OCI-LY3 (cell line): Measurements from ENCODE around the gene ZNF512.

ENCODE experiments used
- H2AFZ ChIP-seq: fragments of 200-600, 300-600 bp; shearing (Covaris generic); 2 replicates; pipeline ENCODE4 v1.6.0; 2014; ENCODE audit warnings: antibody characterized with exemption, low read depth, low read length
- H3K27ac ChIP-seq: fragments of 200-600, 300-600 bp; sonication (generic); 2 replicates; pipeline ENCODE4 v1.5.1; 2014; ENCODE audit warnings: mild to moderate bottlenecking, low read length, moderate library complexity, mixed read lengths
- H3K27me3 ChIP-seq: fragments of 200-600, 300-600 bp; sonication (generic); 2 replicates; pipeline ENCODE4 v1.6.1; 2014; ENCODE audit warnings: low read depth, low read length, mixed read lengths
- H3K36me3 ChIP-seq: fragments of 200-600, 300-600 bp; sonication (generic); replicated peaks from 2 replicates; pipeline ENCODE3; 2014; ENCODE audit warnings: low read depth, low read length, mixed read lengths
- H3K4me1 ChIP-seq: fragments of 300-600, 200-600 bp; sonication (generic); 2 replicates; pipeline ENCODE4 v1.6.1; 2014; ENCODE audit warnings: low read length, mixed read lengths
- H3K4me2 ChIP-seq: fragments of 200-600, 300-600 bp; sonication (generic); 2 replicates; pipeline ENCODE4 v1.6.1; 2014; ENCODE audit warnings: low read length, mixed read lengths
- H3K4me3 ChIP-seq: fragments of 300-600, 200-600 bp; sonication (generic); 2 replicates; pipeline ENCODE4 v1.5.1; 2014; ENCODE audit warnings: antibody characterized with exemption, mild to moderate bottlenecking, low read length, moderate library complexity
- H3K79me2 ChIP-seq: fragments of 300-600, 200-600 bp; shearing (Covaris generic); 2 replicates; pipeline ENCODE4 v1.6.1; 2014; ENCODE audit warnings: mild to moderate bottlenecking, low read length, mixed read lengths
- H3K9ac ChIP-seq: fragments of 300-600, 200-600 bp; shearing (Covaris generic); 2 replicates; pipeline ENCODE4 v1.6.0; 2014; ENCODE audit warnings: mild to moderate bottlenecking, low read length, moderate library complexity
- H3K9me3 ChIP-seq: fragments of 200-600, 300-600 bp; shearing (Covaris generic); 2 replicates; pipeline ENCODE4 v1.6.1; 2014; ENCODE audit warnings: low read length, mixed read lengths; ENCODE audit not compliant: insufficient read depth
- H4K20me1 ChIP-seq: fragments of 200-600, 300-600 bp; sonication (generic); 2 replicates; pipeline ENCODE4 v1.6.1; 2016; ENCODE audit warnings: low read length, mixed read lengths; ENCODE audit not compliant: insufficient read depth
- EZH2phosphoT487 ChIP-seq: fragments of 200-600 bp; shearing (Covaris generic); IDR thresholded peaks from 2 replicates; pipeline ENCODE4 v1.6.1; 2018; ENCODE audit warnings: antibody characterized with exemption, mixed run types, low read depth
- TF ChIP-seq, protein P1 (sequence below): fragments of 200-600, 300-600 bp; sonication (generic); IDR thresholded peaks from 2 replicates; pipeline ENCODE4 v1.5.1; 2014; ENCODE audit warnings: antibody characterized with exemption, low read length, low read depth

ZNF512 gene

DNA sequence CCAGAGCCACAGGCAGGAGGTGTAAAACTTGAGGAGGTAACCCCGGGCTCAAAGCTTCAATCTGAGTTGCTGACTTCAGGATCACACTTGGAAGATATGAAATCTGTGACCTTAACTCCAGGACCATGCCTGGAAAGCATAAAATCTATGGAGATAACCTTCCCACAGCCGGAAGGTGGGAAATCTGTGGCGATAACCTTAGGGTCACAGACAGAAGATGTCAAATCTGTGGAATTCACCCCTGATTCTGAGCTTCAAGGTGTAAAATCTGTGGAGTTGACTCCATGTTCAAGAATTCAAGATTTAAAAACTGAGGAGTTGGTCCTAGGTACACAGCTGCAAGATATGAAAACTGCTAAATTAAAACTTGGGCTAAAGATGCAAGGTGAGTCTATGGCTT lies 11.6 kb upstream of the ZNF512 start:
- no peak for TF ChIP-seq EZH2phosphoT487
- TF ChIP-seq, protein P1, sequence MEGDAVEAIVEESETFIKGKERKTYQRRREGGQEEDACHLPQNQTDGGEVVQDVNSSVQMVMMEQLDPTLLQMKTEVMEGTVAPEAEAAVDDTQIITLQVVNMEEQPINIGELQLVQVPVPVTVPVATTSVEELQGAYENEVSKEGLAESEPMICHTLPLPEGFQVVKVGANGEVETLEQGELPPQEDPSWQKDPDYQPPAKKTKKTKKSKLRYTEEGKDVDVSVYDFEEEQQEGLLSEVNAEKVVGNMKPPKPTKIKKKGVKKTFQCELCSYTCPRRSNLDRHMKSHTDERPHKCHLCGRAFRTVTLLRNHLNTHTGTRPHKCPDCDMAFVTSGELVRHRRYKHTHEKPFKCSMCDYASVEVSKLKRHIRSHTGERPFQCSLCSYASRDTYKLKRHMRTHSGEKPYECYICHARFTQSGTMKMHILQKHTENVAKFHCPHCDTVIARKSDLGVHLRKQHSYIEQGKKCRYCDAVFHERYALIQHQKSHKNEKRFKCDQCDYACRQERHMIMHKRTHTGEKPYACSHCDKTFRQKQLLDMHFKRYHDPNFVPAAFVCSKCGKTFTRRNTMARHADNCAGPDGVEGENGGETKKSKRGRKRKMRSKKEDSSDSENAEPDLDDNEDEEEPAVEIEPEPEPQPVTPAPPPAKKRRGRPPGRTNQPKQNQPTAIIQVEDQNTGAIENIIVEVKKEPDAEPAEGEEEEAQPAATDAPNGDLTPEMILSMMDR: no peak

DNA sequence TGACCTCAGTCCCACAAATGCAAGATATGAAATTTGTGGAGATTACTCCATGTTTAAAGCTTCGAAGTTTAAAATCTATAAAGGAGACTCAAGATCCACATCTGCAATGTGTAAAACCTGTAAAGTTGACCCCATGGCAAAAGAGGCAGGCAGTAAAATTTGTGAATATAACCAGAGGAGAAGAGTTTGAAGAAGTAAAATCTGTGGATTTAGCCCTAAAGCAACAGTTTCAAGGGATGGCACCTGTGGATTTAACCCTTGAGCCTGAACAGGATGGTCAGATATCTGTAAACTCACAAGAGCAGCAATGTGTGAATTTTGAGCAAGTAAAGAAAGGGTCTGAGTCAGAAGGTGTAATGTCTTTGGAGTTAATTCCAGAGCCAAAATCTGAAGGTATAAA lies 11.2 kb upstream of the ZNF512 start:
- no peak overlapping the region for H3K4me3 ChIP-seq
- H3K4me2 ChIP-seq: no peak overlapping the region
- H3K27ac ChIP-seq: no peak overlapping the region
- TF ChIP-seq, protein P1: no peak
- no peak for TF ChIP-seq EZH2phosphoT487
- no peaks in the 10 kb centered on the region for H3K4me1 ChIP-seq
- no peak overlapping the region for H2AFZ ChIP-seq
- no peaks in the 10 kb centered on the region for H3K36me3 ChIP-seq
- no peaks in the 10 kb centered on the region for H4K20me1 ChIP-seq
- H3K27me3 ChIP-seq: peaks cover 11% of the 10 kb centered on the region; the same call in 1 of the 2 replicates
- H3K9me3 ChIP-seq: 0 out of 2 replicates have a peak, but pooled peaks cover 3% of the 10 kb centered on the region
- no peak overlapping the region for H3K9ac ChIP-seq
- H3K79me2 ChIP-seq: no peaks in the 10 kb centered on the region

More for the DNA sequence above, 11.6 kb upstream of the ZNF512 start:
- Histone ChIP-seq H3K79me2 (no peaks in the 10 kb centered on the region), H4K20me1 (no peaks in the 10 kb centered on the region), H2AFZ (no peak overlapping the region), H3K4me3 (no peak overlapping the region), H3K27me3 (peaks cover 13% of the 10 kb centered on the region), H3K36me3 (no peaks in the 10 kb centered on the region), H3K4me1 (no peaks in the 10 kb centered on the region), H3K9me3 (no peaks in the 10 kb centered on the region), H3K9ac (no peak overlapping the region), H3K27ac (no peak overlapping the region), H3K4me2 (no peak overlapping the region)

DNA sequence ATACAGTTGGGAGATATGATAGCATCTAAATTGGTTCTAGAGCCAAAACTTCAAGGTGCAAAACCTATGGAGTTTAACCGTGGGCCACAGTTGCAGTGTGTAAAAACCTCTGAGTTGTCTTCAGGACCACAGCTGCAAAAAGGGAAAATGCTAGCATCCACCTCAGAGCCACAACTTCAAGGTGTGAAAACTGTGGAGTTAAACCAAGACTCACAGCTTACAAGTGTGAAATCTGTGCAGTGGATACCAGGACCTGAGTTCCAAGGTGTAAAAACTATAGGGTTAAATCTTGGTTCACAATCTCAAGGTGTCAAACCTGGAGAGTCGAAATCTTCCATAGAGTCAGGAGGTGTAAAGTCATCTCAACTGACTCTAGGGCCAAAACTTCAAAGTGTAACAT lies 10.4 kb upstream of the ZNF512 start:
- Histone ChIP-seq H3K79me2 (no peaks in the 10 kb centered on the region), H2AFZ (no peak overlapping the region), H3K27me3 (0 out of 2 replicates have a peak, but pooled peaks cover 3% of the 10 kb centered on the region), H4K20me1 (no peaks in the 10 kb centered on the region), H3K36me3 (no peaks in the 10 kb centered on the region), H3K4me3 (no peak overlapping the region), H3K4me1 (no peaks in the 10 kb centered on the region), H3K9me3 (0 out of 2 replicates have a peak, but pooled peaks cover 11% of the 10 kb centered on the region), H3K27ac (no peak overlapping the region), H3K9ac (no peak overlapping the region), H3K4me2 (no peak overlapping the region)
- TF ChIP-seq, protein P1: no peak
- no peak for TF ChIP-seq EZH2phosphoT487

DNA sequence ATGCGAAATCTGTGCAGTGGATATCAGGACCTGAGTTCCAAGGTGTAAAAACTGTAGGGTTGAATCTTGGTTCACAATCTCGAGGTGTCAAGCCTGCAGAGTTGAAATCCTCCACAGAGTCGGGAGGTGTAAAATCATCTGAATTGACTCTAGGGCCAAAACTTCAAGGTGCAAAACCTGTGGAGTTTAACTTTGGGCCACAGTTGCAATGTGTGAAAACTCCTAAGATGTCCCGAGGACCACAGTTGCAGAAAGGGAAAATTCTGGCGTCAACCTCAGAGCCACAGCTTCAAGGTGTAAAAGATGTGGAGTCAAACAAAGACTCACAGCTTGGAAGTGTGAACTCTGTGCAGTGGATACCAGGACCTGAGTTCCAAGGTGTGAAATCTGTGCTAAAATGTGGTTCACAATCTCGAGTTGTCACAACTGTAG lies 9.8 kb upstream of the ZNF512 start:
- 0 out of 2 replicates have a peak, but pooled peaks cover 11% of the 10 kb centered on the region for H3K9me3 ChIP-seq
- TF ChIP-seq, protein P1: no peak
- no peak for TF ChIP-seq EZH2phosphoT487
- H3K27ac ChIP-seq: no peak overlapping the region
- 0 out of 2 replicates have a peak, but pooled peaks cover 3% of the 10 kb centered on the region for H3K27me3 ChIP-seq
- no peaks in the 10 kb centered on the region for H3K4me1 ChIP-seq
- no peak overlapping the region for H3K9ac ChIP-seq
- H2AFZ ChIP-seq: no peak overlapping the region
- no peak overlapping the region for H3K4me2 ChIP-seq
- H4K20me1 ChIP-seq: no peaks in the 10 kb centered on the region
- no peak overlapping the region for H3K4me3 ChIP-seq
- no peaks in the 10 kb centered on the region for H3K36me3 ChIP-seq
- H3K79me2 ChIP-seq: no peaks in the 10 kb centered on the region
